ENCODE results near the gene ICOSLG. TPM values are rescaled to one million over a fixed set of nuclear protein-coding genes. Genes with fewer than 3 reads are reported as not detected.

The ICOSLG gene, protein sequence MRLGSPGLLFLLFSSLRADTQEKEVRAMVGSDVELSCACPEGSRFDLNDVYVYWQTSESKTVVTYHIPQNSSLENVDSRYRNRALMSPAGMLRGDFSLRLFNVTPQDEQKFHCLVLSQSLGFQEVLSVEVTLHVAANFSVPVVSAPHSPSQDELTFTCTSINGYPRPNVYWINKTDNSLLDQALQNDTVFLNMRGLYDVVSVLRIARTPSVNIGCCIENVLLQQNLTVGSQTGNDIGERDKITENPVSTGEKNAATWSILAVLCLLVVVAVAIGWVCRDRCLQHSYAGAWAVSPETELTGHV
- 0.97 and 14.0 TPM in 2 replicates for total RNA-seq

DNA sequence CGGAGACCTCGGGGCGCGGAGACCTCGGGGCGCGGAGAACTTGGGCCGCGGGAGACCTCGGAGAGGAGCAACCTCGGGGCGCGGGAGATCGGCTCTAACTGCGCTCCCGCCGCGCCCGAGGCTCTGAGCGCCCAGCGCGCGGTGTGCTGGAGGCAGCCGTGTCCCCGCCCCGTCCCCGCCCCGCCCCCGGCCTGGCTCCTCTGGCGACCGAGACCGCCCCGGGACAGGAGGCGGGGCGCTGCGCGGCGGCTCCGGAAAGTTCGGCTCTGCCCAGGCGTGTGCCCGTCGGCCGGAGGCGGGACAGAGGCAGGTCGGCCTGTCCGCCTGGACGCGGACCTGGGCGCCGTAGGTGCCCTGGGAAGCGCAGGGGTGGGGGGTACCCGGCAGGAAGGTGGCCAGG is at the start of gene ICOSLG:
Gene ICOSLG (minus strand): TSS at position 102 of the 400 bp plus-strand sequence. CDS start 126 bp downstream, outside the sequence.

DNA sequence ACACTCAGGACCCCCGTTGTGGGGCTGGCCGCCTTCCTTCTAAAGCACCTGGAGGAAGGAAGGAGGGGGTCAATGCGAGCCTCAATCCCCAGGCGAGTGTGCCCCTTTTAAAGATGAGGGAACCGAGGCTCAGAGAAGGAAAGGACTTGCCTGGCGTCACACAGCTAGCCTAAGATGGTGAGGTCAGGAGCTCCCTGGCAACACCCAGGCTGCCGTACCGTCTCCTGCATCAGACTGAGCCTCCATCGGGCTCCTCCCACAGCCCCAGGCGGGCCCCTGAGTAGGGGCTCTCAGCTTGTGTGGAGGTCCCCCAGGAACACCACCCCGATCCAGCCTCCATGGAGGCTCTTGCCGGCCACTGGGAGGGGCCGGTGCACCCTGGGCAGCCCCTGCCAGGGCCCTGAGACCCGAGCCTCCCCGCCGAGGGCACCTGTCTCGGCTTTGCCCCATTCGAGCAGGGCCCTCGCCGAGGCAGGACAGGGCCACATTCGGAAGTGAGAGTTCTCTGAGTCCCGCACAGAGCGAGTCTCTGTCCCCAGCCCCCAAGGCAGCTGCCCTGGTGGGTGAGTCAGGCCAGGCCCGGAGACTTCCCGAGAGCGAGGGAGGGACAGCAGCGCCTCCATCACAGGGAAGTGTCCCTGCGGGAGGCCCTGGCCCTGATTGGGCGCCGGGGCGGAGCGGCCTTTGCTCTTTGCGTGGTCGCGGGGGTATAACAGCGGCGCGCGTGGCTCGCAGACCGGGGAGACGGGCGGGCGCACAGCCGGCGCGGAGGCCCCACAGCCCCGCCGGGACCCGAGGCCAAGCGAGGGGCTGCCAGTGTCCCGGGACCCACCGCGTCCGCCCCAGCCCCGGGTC is 44.6 kb upstream of the ICOSLG start, which contains the start of gene AIRE:
Gene AIRE (plus strand): TSS at position 739 of the 855 bp plus-strand sequence. CDS start 131 bp downstream, outside the sequence.

DNA sequence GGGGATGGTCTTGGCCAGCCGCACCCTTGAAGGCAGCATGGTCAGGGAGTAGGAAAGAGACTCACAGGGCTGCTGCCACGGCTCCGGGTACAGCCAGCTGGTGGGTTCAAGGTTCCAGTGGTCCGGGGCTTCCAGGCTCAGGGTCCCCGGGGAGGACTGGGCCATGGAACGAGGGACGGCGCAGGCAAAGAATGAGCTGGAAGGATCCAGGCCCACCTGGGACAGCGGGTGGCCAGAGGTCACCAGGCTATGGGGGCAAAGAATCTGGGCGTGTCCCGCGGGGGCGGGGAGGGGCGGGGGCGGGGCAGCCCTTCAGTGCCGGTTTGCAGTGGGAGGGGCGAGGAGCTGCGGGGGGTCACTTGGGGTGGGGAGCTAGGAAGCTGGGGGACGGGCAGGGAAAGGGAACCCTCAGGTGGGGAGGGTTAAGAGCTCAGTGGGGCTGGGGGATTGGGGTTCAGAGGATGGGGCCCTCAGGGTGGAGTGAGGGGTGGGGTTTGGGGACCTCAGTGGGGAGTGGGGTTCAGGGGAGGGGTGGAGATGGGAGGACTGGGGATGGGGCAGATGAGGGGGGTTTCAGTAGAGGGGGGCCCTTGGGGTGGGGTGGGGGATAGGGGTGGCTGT is 21.0 kb upstream of the ICOSLG start, which contains the start of gene DNMT3L:
Gene DNMT3L (minus strand): TSS at position 223 of the 621 bp plus-strand sequence. CDS start 638 bp downstream, outside the sequence.

Other genes starting within 250 kb of the ICOSLG start
- gene TRAPPC10, start 228.6 kb downstream of the ICOSLG start, total RNA-seq = 17.2 and 30.4 TPM in 2 replicates
- gene PWP2, start 133.5 kb downstream of the ICOSLG start, total RNA-seq = 1.1 and 4.7 TPM in 2 replicates
- 15.1 and 21.7 TPM in 2 replicates for gene GATD3, start 107.3 kb downstream of the ICOSLG start, total RNA-seq
- gene DNMT3L, start 21.0 kb upstream of the ICOSLG start, total RNA-seq = not detected in 2 replicates
- not detected in 2 replicates for gene AIRE, start 44.9 kb upstream of the ICOSLG start, total RNA-seq
- 217 and 452 TPM in 2 replicates for gene PFKL, start 59.1 kb upstream of the ICOSLG start, total RNA-seq
- 4.0 and 5.5 TPM in 2 replicates for gene CFAP410, start 98.4 kb upstream of the ICOSLG start, total RNA-seq
- gene TRPM2, start 112.7 kb upstream of the ICOSLG start, total RNA-seq = 0.76 and 2.1 TPM in 2 replicates
- gene LRRC3, start 214.6 kb upstream of the ICOSLG start, total RNA-seq = 0.97 and 2.0 TPM in 2 replicates